ENCODE measurements around the gene OR51V1.

The OR51V1 gene

GRCh38 chr11:5231111-5231510, 30.6 kb upstream of the OR51V1 start:
- no peak for TF ChIP-seq CTCF (IDR thresholded peaks at IDR 0.05; ENCODE audit: low read depth, low read length)
- H3K4me3 ChIP-seq (ENCODE audit: low read depth, low read length): no peak overlapping the region

DNA sequence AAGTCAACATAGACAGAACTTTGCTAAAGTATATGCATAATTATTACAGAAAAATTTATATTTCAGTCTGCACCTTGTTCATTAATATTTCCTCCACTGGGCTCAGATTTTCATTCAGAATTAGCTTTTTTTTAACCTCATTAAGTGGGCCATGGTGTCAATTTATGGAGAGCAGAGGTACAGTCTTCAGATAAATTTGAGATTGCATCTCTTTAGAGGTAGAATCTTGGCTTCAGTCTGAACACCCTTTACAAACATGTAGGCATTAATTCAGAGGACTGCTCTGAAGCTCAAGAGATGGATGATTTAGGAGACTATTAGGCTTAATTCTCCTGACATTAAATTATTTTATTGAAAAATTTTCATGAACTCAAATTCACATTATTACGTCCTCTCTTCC, 29.8 kb upstream of the OR51V1 start:
- TF ChIP-seq CTCF (IDR thresholded peaks at IDR 0.05; ENCODE audit: low read depth, low read length): no peak
- no peak overlapping the region for H3K4me3 ChIP-seq (ENCODE audit: low read depth, low read length)

GRCh38 chr11:5229796-5230195, 29.3 kb upstream of the OR51V1 start:
- no peak overlapping the region for H3K4me3 ChIP-seq (ENCODE audit: low read depth, low read length)
- TF ChIP-seq CTCF (IDR thresholded peaks at IDR 0.05; ENCODE audit: low read depth, low read length): no peak

DNA sequence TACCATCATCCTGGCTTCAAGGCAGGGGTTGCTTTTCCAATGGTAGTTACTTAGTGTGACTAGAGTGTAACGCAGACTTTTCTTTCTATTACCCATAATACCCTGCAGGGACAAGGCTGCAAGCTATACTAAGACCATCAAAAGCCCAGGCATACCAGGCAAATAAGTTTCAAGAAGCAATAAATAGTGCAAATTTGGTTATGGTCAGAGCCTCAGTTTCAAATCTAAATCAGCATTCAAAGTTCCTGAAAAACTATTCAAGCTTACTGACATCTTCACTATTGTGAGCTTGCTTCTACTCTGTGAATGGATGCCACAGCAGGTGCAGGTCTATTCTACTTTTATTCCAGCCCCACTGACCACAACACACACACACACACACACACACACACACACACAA, 28.9 kb upstream of the OR51V1 start:
- no peak for TF ChIP-seq CTCF (IDR thresholded peaks at IDR 0.05; ENCODE audit: low read depth, low read length)
- H3K4me3 ChIP-seq (ENCODE audit: low read depth, low read length): no peak overlapping the region

- H3K4me3 ChIP-seq (ENCODE audit: low read depth, low read length): no peak overlapping the region
Measured at GRCh38 chr11:5228124-5228523, 27.6 kb upstream of the OR51V1 start.

DNA sequence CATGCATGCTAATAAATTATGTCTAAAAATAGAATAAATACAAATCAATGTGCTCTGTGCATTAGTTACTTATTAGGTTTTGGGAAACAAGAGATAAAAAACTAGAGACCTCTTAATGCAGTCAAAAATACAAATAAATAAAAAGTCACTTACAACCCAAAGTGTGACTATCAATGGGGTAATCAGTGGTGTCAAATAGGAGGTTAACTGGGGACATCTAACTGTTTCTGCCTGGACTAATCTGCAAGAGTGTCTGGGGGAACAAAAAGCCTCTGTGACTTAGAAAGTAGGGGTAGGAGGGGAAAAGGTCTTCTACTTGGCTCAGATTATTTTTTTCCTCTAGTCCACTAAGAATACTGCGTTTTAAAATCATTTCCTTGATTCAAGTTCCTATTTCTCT, 27.2 kb upstream of the OR51V1 start:
- TF ChIP-seq CTCF (IDR thresholded peaks at IDR 0.05; ENCODE audit: low read depth, low read length): no peak

More at GRCh38 chr11:5228124-5228523, 27.6 kb upstream of the OR51V1 start:
- TF ChIP-seq CTCF (IDR thresholded peaks at IDR 0.05; ENCODE audit: low read depth, low read length): no peak

DNA sequence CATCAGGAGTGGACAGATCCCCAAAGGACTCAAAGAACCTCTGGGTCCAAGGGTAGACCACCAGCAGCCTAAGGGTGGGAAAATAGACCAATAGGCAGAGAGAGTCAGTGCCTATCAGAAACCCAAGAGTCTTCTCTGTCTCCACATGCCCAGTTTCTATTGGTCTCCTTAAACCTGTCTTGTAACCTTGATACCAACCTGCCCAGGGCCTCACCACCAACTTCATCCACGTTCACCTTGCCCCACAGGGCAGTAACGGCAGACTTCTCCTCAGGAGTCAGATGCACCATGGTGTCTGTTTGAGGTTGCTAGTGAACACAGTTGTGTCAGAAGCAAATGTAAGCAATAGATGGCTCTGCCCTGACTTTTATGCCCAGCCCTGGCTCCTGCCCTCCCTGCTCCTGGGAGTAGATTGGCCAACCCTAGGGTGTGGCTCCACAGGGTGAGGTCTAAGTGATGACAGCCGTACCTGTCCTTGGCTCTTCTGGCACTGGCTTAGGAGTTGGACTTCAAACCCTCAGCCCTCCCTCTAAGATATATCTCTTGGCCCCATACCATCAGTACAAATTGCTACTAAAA, 26.3 kb upstream of the OR51V1 start, which contains the start of gene HBB:
TSS of gene HBB (minus strand) at position 340 of the 579 bp plus-strand sequence. CDS start at position 290, 50 bp downstream.
- no peak within 1 kb of the TSS for H3K4me3 ChIP-seq (ENCODE audit: low read depth, low read length)
- TF ChIP-seq CTCF (IDR thresholded peaks at IDR 0.05; ENCODE audit: low read depth, low read length): no peak

More for the DNA sequence above, 27.2 kb upstream of the OR51V1 start:
- no peak overlapping the region for H3K4me3 ChIP-seq (ENCODE audit: low read depth, low read length)

Measured in WI38 (cell line).